CD4-positive, alpha-beta T cell treated with Interleukin-6 for 4 hours (primary cell): ENCODE measurements around the gene STAT1.

ENCODE experiments used
- DNase-seq: peaks from one replicate; pipeline ENCODE4 v3.0.0-alpha.2; 2020; ENCODE audit warnings: mixed read lengths

The STAT1 gene

DNA sequence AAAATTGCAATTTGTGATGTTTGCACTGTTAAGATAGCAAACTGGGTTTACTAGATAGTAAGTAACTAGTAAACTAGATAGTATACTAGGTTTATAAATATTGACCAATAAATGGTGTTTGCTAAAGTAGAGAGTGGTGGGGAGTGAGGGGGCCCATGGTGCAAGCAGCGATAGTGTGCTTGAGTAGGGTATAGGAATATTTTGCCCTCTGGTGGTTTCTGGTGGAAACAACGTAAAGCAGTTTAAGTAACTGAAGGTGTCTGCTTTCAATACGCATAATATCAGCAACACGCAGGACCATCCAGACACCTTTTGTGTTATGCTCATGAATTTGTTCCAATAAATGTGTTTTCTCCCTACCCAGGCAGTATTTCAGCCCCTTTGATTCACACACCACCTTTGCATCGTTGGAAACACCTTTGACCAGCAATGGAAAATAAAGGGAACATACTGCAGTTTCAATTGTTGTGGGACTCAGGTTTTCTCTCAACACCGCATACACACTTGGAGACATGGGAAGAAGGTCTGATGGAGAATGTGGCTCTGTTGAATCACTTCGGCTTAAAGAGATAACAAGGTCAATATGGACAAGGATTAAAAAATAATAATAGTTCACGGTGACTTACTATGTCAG lies 16.7 kb upstream of the STAT1 start:
- DNase-seq = peak; percentile 62

DNA sequence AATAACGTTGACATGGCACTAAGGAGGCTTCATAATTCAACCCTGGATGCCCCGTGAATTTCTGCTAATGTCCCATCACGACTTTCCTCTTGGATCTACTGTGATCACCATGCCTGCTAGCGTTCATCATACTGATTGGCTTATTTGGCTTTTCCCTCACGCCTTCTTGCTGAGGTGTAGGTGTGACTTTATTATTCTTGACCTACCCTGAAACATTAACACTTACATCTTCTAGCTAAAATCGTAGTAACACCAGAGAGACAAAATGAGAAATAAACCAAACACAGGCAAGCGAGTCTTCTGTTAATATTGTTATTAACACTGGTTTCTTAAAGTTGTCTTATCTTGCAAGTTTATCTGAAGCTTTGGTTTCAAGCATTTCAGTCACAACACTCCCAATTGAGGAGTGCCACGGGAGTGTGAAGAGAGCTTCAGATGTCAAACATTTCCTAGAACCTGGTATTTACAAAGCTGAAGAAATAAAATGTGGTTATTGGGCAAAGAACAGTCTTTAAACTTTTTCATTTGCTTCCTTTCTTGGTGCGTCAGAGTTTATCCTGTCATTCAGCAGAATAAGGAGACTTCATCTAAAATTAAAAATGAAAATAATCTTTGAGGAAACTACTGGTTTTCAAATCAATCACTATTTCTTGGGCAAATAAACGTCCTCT lies 15.4 kb upstream of the STAT1 start:
- no peak for DNase-seq

DNA sequence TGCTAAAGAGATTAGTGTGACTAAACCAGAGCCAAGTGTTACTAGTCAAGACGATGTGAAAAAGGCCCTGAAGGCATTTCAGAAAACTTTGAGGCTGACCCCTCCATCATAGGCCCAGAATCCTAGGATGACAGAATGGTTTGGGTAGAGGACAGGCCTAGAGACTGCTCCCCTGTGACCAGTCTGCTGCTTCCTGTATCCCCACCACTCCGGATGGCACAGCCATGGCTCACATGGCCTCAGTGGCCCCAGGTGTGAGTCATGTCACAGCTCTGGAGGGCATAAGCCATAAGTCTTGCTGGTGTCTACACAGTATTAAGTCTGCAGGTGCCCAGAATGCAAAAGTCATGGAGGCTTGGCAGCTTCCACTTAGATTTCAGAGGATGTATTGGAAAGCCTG lies 12.4 kb upstream of the STAT1 start:
- DNase-seq = no peak

DNA sequence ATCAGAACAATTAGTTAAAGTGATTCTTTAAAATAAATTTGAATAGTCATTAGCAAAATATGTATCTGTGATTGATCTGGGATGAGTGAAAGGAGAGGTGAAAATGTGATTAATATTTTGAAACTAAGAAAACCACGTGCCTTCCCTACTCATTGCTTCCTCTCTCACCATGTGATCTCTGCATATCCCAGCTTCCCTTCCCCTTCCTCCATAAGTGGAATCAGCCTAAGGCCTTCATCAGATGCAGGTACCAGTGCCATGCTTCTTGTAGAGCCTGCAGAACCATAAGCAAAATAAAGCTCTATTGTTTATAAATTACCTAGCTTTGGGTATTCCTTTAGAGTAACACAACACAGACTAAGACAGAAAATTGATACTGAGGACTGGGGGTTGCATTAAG lies 11.2 kb upstream of the STAT1 start:
- no peak for DNase-seq

DNA sequence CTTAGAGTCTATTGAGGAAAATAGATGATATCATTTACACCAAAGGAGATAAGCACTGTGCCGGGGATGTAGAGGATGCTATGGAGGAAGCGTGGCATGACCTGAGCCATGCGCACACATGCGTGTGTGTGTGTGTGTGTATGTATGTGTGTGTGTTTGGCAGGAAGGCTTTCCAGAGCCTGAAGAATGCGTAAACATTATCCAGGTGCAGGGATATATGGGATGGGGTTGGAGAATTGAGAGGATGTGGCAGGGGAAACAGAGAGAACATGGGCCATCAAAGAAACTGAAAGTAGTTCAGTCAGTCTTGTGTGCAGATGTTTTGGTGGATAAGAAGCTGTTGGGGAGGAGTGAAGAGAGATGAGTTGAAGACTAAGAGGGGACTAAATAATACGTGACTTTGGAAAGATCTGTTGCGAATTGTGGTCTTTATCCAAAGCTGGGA lies 9.3 kb upstream of the STAT1 start:
- DNase-seq = peak; percentile 28

DNA sequence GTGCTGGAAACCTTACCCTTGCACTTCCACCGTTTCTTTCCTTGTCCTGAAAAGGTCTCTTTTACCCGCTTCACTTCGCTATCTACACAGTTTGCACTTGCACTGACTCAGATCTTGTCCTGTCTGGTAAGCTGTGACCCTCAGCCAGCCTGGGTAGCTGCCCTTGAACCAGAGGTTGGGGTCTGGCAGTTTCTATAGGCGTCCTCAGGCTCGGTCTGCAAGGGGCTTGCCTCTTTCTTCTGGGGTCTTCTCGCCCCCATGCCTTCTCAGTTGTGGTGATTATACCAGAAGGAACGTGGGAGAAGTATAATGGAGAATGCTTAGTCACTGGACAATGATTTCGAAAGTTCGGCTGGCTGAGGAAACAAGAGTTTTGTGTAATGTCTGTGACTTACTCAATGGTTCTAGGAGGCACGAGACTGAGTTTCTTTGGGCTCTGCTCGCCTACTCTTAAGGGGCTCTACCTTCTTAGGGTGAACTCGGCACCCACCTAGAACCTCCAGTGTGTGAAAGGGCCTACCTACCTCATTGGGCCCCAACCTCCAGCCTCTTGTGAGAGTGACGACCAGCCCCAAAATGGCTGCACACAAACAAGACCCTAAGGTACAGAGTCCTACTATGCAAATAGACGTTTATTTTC lies 6.9 kb upstream of the STAT1 start:
- DNase-seq = peak; percentile 34

DNA sequence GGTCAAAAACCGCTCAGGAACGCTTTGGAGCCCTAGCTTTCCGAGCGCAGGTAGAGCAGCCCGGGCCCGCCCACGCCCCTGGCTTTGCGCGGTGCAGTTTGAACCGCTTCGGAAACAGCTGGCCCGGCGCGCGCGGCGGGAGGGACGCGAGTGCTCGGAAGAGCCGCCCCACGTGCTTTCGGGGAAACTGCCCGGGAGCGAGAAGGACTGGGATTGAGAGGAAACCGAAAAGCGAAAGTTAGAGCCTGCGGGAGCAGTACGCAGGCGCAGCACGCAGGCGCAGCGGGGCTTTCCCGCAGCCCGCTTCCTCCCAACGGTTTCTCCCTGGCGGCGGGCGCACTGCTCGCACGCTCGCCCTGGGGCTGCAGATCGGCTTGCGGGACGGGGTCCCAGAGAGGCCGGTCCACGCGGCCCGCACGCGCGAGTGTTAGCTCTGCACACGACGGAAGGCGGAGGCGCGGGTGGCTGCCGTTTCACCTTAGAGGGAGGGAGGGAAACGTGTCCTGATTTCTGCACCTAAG lies 6.3 kb upstream of the STAT1 start:
- peak; percentile 94 for DNase-seq

DNA sequence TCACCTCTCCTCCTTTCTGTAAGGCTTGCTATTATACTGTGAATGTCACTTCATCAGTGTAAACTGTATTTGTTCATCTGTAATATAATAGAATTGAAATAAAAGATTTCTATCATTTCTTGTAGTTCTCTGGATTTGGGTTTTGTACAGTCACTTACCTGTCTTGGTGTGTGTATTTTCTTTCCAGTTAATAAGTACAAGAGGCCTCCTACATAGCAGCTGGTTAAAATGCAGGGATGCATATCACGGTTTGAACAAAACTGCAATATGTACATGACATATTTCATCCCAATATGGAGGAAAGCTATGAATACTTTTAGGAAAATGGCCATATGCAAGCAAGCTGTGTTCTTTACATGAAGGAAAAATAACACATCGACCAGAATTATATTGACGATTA lies 5.4 kb upstream of the STAT1 start:
- DNase-seq = no peak

DNA sequence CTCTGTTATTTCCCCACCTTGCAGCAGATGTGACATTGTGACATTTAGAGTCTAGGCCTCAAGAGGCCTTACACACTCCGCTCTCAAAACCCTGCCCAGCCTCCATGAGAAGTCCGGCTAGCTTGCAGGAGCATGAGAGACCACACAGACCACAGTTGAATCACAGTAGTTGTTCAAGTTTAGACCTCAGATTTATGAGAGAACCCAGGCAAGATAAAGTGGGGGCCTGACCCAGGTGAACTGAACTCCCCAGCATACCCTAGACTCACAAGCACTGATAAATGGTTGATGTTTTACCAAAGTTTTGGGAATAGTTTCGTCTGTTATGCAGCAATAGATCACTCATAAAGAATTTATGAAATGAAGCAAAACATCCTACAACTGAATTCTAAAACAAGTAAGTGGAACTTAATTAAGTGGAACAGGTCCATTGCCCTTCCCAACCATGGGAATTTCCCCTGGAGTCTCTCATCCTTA lies 4.7 kb upstream of the STAT1 start:
- DNase-seq = peak; percentile 33

DNA sequence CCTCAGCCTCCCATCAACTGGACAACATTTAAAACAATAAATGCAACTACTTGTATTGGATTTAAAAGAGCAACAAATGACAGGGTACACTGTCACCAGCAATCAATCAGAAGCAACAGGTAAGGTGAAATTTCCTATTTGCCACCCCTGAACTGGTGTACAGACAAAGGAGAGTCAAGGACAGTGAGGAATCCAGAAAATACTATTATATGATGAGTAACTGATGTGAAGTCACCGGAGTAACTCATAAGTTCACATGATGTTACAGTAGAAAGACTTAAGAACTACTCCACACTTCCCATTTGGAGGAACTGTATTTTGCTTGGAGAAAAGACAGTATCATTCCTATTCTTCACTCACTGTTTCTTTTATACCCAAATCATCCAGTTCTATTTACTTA lies 4.1 kb upstream of the STAT1 start:
- no peak for DNase-seq

DNA sequence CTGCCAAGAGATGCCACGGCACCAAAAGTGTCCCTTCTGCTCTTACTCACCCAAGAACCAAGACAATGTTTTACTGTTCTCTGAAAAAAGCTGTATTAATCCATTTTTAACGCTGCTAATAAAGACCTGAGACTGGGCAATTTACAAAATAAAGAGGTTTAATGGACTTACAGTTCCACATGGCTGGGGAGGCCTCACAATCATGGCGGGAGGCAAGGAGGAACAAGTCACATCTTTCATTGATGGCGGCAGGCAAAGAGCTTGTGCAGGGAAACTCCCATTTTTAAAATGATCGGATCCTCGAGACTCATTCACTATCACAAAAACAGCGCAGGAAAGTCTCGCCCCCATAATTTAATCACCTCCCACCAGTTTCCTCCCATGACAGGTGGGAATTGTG lies 1.9 kb upstream of the STAT1 start:
- no peak for DNase-seq

DNA sequence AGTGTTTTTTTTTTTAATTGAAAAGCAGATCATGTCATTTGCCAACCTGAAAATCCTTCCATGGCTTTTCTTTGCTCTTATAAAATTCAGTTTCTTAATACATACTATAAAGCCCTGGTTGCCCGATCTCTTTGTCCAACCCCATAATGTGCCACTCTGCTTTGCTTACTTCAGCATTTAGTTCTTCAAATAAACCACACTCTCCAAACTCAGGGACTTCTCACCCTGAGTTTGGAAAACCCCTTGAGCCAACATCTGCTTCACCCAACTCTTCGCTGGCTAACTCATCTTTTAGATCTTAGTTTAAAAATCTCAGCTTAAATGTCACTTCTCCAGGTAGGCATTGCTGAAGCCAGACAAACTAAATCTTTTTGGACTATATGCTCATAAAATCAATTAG lies 1.3 kb upstream of the STAT1 start:
- no peak for DNase-seq

DNA sequence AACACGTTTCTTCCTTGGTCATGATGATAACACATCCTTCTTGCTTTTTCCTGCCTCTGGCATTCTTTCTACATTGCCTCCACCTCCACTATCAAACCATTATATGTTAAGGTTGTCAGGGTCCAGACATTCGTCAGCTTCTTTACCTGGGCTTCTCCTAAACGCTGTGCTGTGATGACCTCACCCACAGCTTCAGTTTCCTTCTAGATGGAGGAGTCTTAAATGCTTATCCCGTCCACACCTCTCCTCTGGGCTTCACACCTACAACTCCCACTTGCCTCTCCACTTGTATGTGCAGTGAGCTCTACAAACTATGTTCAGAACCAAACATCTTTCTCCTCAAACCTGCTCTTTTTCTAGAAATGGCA lies 666 bp upstream of the STAT1 start:
- peak; percentile 20 for DNase-seq

DNA sequence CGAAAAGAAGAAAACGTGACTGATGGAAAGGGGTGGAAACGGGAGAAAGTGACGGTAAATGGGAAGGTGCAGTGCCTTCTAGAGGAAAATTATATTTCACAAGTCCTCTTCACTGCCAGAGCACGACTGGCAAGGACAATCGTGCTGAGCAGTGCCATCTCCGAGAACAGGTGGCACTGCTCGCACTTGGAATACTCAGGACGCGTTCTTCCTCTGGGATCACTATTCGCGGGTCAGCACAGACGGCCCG lies 364 bp downstream of the STAT1 start:
- no peak for DNase-seq

DNA sequence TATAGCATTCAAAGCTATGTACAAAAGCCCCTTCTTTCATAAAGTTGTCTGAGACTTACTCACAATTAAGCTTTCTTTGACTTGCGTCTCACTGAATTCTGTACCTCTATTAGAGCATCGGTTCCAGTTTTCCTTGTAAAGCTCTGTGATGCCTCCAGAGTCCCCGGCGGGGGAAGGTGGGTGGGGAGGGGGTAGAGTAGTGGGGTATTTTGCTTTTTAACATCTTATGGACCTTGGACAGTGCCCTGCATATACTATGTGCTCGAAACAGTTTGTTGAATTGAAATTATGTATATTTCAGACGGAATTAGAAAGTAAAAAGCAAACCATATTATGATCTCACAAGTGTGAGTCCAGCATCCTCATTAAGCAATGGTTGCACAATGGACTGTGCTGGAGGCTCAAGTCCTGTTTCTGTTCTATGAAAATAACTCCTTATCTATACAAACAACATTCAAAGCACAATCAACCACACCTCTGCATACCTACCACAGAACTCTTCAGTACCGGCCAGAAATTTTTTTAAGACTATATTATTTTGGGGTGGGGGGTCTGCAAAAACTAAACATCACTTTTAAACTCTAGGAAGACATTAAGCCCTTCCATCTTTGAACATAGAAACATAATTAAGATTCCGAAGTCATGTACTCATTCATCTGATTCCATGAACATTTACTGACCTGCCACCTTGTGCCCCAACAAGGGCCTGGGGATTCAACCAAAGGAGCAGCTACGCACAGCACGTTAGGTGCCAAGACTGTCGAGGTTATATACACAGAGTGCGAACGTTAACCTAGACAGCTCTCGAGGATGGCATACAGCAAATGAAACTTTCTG lies 908 bp downstream of the STAT1 start:
- peak; percentile 24 for DNase-seq

DNA sequence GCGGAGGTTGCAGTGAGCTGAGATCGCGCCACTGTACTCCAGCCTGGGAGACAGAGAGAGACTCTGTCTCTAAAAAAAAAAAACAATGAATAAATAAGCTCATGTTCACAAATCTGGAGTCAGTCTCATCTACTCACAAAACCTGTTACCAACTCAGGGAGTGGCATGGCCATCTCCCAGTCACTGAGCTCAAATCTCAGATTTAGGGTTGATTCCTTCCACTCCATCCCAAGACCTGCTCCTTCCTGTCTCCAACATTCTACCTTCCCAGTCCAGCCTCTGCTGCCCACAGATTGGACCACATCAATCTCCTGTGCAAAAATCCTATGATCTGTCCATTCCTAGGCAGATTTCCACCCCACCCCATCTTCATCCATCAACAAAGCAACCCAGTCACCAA lies 1.6 kb downstream of the STAT1 start:
- DNase-seq = no peak

DNA sequence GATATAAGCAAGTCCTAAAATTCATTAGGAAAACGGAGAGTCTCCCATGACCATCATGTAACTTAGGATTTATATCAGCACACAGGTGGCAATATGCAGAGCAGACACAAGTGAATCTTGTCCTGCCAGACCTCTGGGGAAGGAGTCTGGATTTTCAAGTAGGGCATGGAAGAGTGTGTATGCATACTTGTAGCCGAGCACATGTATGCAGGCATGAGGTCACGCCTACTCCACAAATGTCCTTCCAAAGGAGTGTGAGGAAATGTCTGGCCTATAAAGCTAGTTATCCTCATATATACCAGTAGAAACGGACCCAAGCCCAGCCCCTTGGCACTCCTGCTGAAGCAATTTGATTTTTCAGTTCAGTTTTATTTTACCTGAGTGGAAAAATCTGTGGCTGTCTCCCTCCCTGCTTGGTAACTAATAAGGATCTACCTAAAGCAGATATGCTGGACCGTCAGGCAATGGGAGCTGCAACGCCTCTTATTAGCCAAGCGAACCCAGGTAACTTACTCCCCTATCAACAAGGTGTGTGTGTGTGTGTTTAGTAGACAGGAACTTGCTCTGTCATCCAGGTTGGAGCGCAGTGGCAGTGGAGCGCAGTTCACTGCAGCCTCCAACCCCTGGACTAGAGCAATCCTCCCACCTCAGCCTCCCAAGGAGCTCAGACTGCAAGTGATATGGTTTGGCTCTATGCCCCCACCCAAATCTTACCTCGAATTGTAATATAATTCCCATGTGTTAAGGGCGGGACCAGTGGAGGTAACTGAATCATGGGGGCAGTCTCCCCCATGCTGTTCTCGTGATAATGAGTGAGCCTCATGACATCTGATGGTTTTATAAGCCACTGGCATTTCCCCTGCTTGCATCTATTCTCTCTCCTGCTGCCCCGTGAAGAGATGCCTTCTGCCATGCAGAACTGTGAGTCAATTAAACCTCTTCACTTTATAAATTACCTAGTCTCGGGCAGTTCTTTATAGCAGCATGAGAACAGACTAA lies 2.8 kb downstream of the STAT1 start:
- DNase-seq = peak; percentile 34

DNA sequence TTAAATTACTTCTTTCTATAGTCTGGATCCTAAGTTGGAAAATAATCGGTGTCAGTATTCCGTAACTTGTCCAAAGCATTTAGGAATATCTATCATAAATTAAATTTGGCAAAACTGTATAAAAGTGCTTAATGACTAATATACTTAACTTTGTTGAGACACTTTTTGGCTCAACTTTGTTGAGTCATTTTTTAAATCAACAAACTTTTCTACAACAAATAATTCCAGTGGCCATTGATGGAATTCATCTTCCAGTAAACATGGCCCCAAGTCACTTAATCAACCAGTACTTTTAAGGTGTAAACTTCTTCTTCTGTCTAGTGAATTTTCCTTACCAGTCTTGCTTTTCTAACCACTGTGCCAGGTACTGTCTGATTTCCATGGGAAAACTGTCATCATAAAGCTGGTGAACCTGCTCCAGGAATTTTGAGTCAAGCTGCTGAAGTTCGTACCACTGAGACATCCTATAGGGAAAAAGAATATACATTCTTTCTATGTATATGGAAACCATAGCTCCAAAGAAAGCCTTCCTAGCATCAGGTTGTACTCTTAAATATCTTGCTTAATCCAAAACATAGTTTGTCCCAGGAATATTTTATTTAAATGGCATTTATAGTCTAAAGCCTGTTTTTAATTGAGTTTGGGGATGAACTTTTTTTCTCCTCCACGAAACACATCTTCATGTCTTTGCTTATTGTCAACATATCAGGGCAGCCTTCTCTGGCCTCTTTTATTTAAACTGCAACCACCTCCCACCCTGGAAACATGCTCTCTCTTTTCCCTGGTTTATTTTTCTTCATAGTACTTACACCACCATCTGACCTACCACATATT lies 4.2 kb downstream of the STAT1 start:
- no peak for DNase-seq

DNA sequence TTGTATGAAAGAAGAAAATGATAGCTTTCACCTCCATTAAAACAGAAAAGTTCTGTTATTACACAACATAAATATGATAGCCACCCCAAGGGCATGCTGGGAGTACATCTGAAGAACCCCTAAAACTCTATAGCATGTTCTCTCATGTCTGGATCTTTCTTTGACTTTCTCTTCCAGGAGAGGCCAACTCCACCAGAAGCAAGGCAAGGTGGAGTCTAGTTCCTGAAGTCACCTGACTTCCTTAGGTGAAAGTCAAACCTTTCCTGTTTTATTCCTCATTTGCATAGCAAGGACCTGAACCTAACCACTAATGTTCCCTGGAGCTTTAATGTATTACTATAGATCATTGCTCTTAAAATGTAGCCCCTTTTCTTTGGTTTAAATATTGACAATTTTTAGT lies 5.7 kb downstream of the STAT1 start:
- no peak for DNase-seq

DNA sequence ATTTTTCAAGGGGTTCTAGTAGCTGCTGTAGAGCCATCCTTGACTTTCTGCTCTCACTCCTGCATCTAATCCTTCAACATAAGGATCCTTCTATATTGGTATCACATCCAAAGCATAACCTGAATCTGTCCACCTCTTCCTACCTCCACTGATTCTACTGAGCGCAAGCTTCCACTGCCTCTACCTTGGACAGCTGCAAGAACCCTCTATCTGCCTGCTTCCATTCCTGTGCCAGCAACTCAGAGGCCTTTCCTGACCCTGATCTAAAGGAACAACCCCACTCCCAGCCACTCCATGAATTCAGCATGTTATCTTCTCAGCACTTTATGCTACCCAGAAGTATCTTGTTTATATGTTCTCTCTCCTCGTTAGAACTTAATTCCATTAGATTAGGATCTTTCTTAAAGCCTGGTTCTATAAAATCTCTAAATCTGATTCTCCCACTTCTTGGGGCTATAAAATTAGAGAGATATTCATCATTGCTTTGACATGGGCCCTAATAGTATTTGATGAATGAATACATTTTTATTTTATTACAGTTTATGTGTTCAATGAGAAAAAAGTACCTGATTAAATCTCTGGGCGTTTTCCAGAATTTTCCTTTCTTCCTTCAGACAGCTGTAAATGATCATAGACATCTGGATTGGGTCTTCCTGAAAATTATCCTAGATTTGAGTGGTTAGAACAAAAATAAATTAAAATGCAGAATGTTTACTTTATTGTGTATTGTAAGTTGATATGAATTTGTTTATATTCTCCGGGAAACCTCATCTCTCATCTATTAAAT lies 6.8 kb downstream of the STAT1 start:
- no peak for DNase-seq
